Fibroblast of lung (primary cell): Measurements from ENCODE around the gene TMEM184A.

Source experiments
- EZH2 ChIP-seq: IDR thresholded peaks from 2 replicates; pipeline ENCODE4 v1.5.1; 2012; ENCODE audit warnings: low read length, control low read depth, mild to moderate bottlenecking; ENCODE audit errors: missing control alignments
- TF ChIP-seq, protein P1 (sequence below), 2 donors: IDR thresholded peaks in 1 of 2; conservative IDR thresholded peaks in 1 of 2; 1 replicate in 1 of 2; 2 replicates in 1 of 2; pipeline ENCODE4 v1.5.1; 2011 to 2012; ENCODE audit warnings: low read length in 2 of 2, control low read depth in 1 of 2, inconsistent platforms in 1 of 2, low read depth in 1 of 2, mild to moderate bottlenecking in 1 of 2

DNA sequence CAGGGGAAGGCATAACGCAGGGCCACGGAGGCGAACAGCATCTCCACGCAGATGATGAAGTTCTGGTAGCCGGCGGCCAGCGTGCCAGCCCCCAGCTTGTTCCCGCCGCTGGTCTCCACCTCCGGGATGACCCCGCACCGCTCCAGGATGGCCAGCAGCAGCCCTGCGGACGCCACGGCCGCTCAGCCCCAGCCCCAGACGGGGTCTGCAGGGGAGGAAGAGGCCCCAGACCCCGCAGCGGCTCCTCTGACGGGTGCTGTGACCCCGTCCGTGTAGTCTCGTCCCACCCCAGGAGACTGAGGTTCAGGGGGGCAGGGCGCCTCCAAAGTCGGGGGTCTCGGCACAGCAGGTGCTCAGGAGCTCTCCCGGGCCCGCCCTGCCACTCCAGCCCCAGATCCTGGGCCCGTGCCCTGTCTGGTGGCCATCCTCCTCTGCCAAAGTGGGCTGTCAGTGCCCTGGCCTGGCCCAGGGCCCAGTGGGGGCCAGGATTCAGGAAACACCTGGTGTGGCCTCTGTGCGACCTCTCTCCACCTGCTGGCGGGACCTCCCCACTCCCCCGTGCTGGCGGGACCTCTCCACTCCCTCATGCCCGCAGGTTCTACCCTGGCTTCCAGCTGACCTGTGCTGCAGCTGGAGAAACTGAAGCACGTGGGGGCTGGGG lies 8.1 kb downstream of the TMEM184A start:
- TF ChIP-seq, protein P1, sequence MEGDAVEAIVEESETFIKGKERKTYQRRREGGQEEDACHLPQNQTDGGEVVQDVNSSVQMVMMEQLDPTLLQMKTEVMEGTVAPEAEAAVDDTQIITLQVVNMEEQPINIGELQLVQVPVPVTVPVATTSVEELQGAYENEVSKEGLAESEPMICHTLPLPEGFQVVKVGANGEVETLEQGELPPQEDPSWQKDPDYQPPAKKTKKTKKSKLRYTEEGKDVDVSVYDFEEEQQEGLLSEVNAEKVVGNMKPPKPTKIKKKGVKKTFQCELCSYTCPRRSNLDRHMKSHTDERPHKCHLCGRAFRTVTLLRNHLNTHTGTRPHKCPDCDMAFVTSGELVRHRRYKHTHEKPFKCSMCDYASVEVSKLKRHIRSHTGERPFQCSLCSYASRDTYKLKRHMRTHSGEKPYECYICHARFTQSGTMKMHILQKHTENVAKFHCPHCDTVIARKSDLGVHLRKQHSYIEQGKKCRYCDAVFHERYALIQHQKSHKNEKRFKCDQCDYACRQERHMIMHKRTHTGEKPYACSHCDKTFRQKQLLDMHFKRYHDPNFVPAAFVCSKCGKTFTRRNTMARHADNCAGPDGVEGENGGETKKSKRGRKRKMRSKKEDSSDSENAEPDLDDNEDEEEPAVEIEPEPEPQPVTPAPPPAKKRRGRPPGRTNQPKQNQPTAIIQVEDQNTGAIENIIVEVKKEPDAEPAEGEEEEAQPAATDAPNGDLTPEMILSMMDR (conservative IDR thresholded peaks at IDR 0.05 in 1 of 2, IDR thresholded peaks at IDR 0.05 in 1 of 2; ENCODE audit: low read depth in 1 of 2, low read length in 2 of 2) = no peak
- no peak for TF ChIP-seq EZH2
